ENCODE measurements around the gene YPEL4.

GRCh38 chr11:57681168-57681567 lies 31.5 kb upstream of the YPEL4 start:
- TF ChIP-seq GATA2 (IDR thresholded peaks at IDR 0.05; ENCODE audit: low read depth, low read length): no peak
- TF ChIP-seq GATA3 (IDR thresholded peaks at IDR 0.05; ENCODE audit: low read depth, low read length): no peak

Data from SH-SY5Y (cell line).